WTC11 (cell line): ENCODE results near the gene MMP19. TPM values are rescaled to one million over a fixed set of nuclear protein-coding genes. Genes with fewer than 3 reads are reported as not detected.
A peak's percentile ranks its signal among the peaks of the same experiment; 100 is the strongest.

Experiments used
- ATAC-seq: fragments of 200-7000 bp; cut with Tn5 transposase; 2 replicates; pipeline ENCODE4 v1.10.0; 2021; ENCODE audit warnings: mild to moderate bottlenecking, moderate library complexity
- CTCF ChIA-PET: fragments of 300-600 bp; sonication (Branson Sonifier 250); formaldehyde crosslinking; loops from one replicate; lab custom pipeline; 2021; ENCODE audit warnings: antibody characterized with exemption; lab: Charles Lee
- POLR2A ChIA-PET: fragments of 350-600 bp; sonication (Branson Sonifier 250); formaldehyde crosslinking; loops from one replicate; lab custom pipeline; 2021; ENCODE audit warnings: antibody characterized with exemption; lab: Charles Lee
- DNase-seq: peaks from one replicate; pipeline ENCODE4 v3.0.0; 2021; ENCODE audit warnings: low spot score
- H3K27ac Mint-ChIP-seq: 2 replicates; pipeline ENCODE4 v1.8.0; 2021; ENCODE audit warnings: mixed read lengths
- H3K27me3 Mint-ChIP-seq: 2 replicates; pipeline ENCODE4 v1.8.0; 2021; ENCODE audit warnings: low read depth, mild to moderate bottlenecking, moderate library complexity, mixed read lengths
- H3K36me3 Mint-ChIP-seq: 2 replicates; pipeline ENCODE4 v1.8.0; 2021; ENCODE audit warnings: mixed read lengths
- H3K4me1 Mint-ChIP-seq: 2 replicates; pipeline ENCODE4 v1.8.0; 2022; ENCODE audit warnings: mixed read lengths
- H3K4me3 Mint-ChIP-seq: 2 replicates; pipeline ENCODE4 v1.8.0; 2021; ENCODE audit warnings: mild to moderate bottlenecking, moderate library complexity, mixed read lengths
- H3K9me3 Mint-ChIP-seq: 2 replicates; pipeline ENCODE4 v1.8.0; 2021; ENCODE audit warnings: mixed read lengths
- CREB1 ChIP-seq: sonication (generic); formaldehyde crosslinking; IDR thresholded peaks from 2 replicates; pipeline ENCODE4 v1.8.0; 2023; ENCODE audit warnings: mild to moderate bottlenecking, missing genetic modification reagents
- EMX1 ChIP-seq: fragments of 250-450 bp; sonication (Bioruptor Pico); IDR thresholded peaks from 2 replicates; pipeline ENCODE4 v1.8.0; 2021; ENCODE audit warnings: mild to moderate bottlenecking
- ETV6 ChIP-seq: sonication (generic); formaldehyde crosslinking; IDR thresholded peaks from 2 replicates; pipeline ENCODE4 v1.8.1; 2022; ENCODE audit warnings: mild to moderate bottlenecking, missing genetic modification reagents
- FOXK1 ChIP-seq: sonication (generic); formaldehyde crosslinking; IDR thresholded peaks from 2 replicates; pipeline ENCODE4 v1.8.0; 2022; ENCODE audit warnings: mild to moderate bottlenecking, moderate library complexity, missing genetic modification reagents
- FOXP1 ChIP-seq: sonication (generic); formaldehyde crosslinking; IDR thresholded peaks from 2 replicates; pipeline ENCODE4 v1.8.0; 2022; ENCODE audit warnings: missing genetic modification reagents, mild to moderate bottlenecking, moderate library complexity, borderline replicate concordance
- HMGA2 ChIP-seq: fragments of 250-450 bp; sonication (Bioruptor Pico); IDR thresholded peaks from 2 replicates; pipeline ENCODE4 v1.4.0; 2021; ENCODE audit warnings: mild to moderate bottlenecking, moderate library complexity
- MAX ChIP-seq: sonication (generic); formaldehyde crosslinking; IDR thresholded peaks from 2 replicates; pipeline ENCODE4 v1.8.0; 2022; ENCODE audit warnings: mild to moderate bottlenecking, missing genetic modification reagents
- MLX ChIP-seq: sonication (generic); formaldehyde crosslinking; IDR thresholded peaks from 2 replicates; pipeline ENCODE4 v1.8.1; 2023; ENCODE audit warnings: mild to moderate bottlenecking, missing genetic modification reagents, moderate library complexity
- MXD4 ChIP-seq: fragments of 250-450 bp; sonication (Bioruptor Pico); IDR thresholded peaks from 2 replicates; pipeline ENCODE4 v1.8.0; 2021; ENCODE audit warnings: mild to moderate bottlenecking, moderate library complexity, borderline replicate concordance
- NFATC4 ChIP-seq: fragments of 250-450 bp; sonication (Bioruptor Pico); IDR thresholded peaks from 2 replicates; pipeline ENCODE4 v1.9.0; 2021; ENCODE audit warnings: mild to moderate bottlenecking
- NFE2L1 ChIP-seq: sonication (generic); formaldehyde crosslinking; IDR thresholded peaks from 2 replicates; pipeline ENCODE4 v1.8.1; 2023; ENCODE audit warnings: missing genetic modification reagents
- NR1H2 ChIP-seq: sonication (generic); formaldehyde crosslinking; IDR thresholded peaks from 2 replicates; pipeline ENCODE4 v1.9.0; 2021; ENCODE audit warnings: mild to moderate bottlenecking, moderate library complexity, missing genetic modification reagents
- PRRX2 ChIP-seq: fragments of 250-450 bp; sonication (Bioruptor Pico); IDR thresholded peaks from 2 replicates; pipeline ENCODE4 v1.8.0; 2021; ENCODE audit warnings: mild to moderate bottlenecking
- SP1 ChIP-seq: sonication (generic); formaldehyde crosslinking; conservative IDR thresholded peaks from 2 replicates; pipeline ENCODE4 v1.8.1; 2022; ENCODE audit warnings: missing genetic modification reagents
- ZBTB21 ChIP-seq: sonication (generic); formaldehyde crosslinking; IDR thresholded peaks from 2 replicates; pipeline ENCODE4 v1.8.1; 2023; ENCODE audit warnings: mild to moderate bottlenecking, missing genetic modification reagents, borderline replicate concordance
- ZNF317 ChIP-seq: sonication (generic); formaldehyde crosslinking; IDR thresholded peaks from 2 replicates; pipeline ENCODE4 v1.8.1; 2023; ENCODE audit warnings: low read depth, mild to moderate bottlenecking, moderate library complexity, missing genetic modification reagents, borderline replicate concordance
- ZNF396 ChIP-seq: fragments of 250-450 bp; sonication (Bioruptor Pico); IDR thresholded peaks from 2 replicates; pipeline ENCODE4 v1.8.0; 2021; ENCODE audit warnings: mild to moderate bottlenecking, moderate library complexity, borderline replicate concordance
- ZNF416 ChIP-seq: fragments of 250-450 bp; sonication (Bioruptor Pico); IDR thresholded peaks from 2 replicates; pipeline ENCODE4 v1.9.0; 2021; ENCODE audit warnings: mild to moderate bottlenecking, inconsistent platforms
- ZNF423 ChIP-seq: fragments of 250-450 bp; sonication (Bioruptor Pico); IDR thresholded peaks from 2 replicates; pipeline ENCODE4 v2.1.2; 2022; ENCODE audit warnings: mild to moderate bottlenecking, moderate library complexity
- total RNA-seq: library from RNA; stranded (reverse); gene quantifications from 3 replicates; pipeline ENCODE4 v1.2.3, GENCODE V29; 2021
- TF ChIP-seq, protein P1 (sequence below): fragments of 200-600 bp; IDR thresholded peaks from 2 replicates; pipeline ENCODE4 v1.8.0; 2022; ENCODE audit warnings: antibody characterized with exemption
- TF ChIP-seq, protein P2 (sequence below): sonication (generic); formaldehyde crosslinking; IDR thresholded peaks from 2 replicates; pipeline ENCODE4 v1.8.1; 2022; ENCODE audit warnings: low read depth, mild to moderate bottlenecking, moderate library complexity, missing genetic modification reagents, borderline replicate concordance
- TF ChIP-seq, protein P3 (sequence below): sonication (generic); formaldehyde crosslinking; IDR thresholded peaks from 2 replicates; pipeline ENCODE4 v1.8.0; 2023; ENCODE audit warnings: missing genetic modification reagents
- TF ChIP-seq, protein P4 (sequence below): sonication (generic); formaldehyde crosslinking; conservative IDR thresholded peaks from 2 replicates; pipeline ENCODE4 v1.8.1; 2023; ENCODE audit warnings: mild to moderate bottlenecking, low read depth, missing genetic modification reagents, moderate library complexity
- TF ChIP-seq, protein P5 (sequence below): sonication (generic); formaldehyde crosslinking; IDR thresholded peaks from 2 replicates; pipeline ENCODE4 v1.8.1; 2022; ENCODE audit warnings: missing genetic modification reagents, borderline replicate concordance
- TF ChIP-seq, protein P6 (sequence below): sonication (generic); formaldehyde crosslinking; IDR thresholded peaks from 2 replicates; pipeline ENCODE4 v1.8.1; 2022; ENCODE audit warnings: mild to moderate bottlenecking, moderate library complexity, missing genetic modification reagents
- TF ChIP-seq, protein P7 (sequence below): sonication (generic); formaldehyde crosslinking; IDR thresholded peaks from 2 replicates; pipeline ENCODE4 v1.8.1; 2022; ENCODE audit warnings: mild to moderate bottlenecking, missing genetic modification reagents, moderate library complexity, borderline replicate concordance

The MMP19 gene
- total RNA-seq, 1 experiment from 2014 or later: 1.6 TPM

- Mint-ChIP-seq H3K4me1 (peaks cover 39% of the 10 kb centered on the region), H3K27ac (no peak within 1 kb of the TSS; the same call in 1 of the 2 replicates), H3K36me3 (peaks cover 30% of the 10 kb centered on the region), H3K9me3 (no peaks in the 10 kb centered on the region), H3K4me3 (no peak within 1 kb of the TSS; the same call in none of the 2 replicates), H3K27me3 (no peaks in the 10 kb centered on the region)
- peak; percentile 96 for DNase-seq
- ChIA-PET CTCF (interaction anchor here (0.6 to 7.0 kb wide), 27 partner anchors 10 to 309 kb away, joined by 3 to 97 read pairs (median 5); partner anchors contain the start of genes BLOC1S1, DNAJC14, GDF11 and PA2G4), POLR2A (interaction anchor here (0.6 to 3.5 kb wide), 22 partner anchors 9 to 876 kb away, joined by 3 to 64 read pairs (median 5); partner anchors contain the start of genes CD63, DNAJC14, GDF11 and PYM1)
- peak; percentile 96 for ATAC-seq
- TF ChIP-seq EMX1 (no peak), FOXP1 (CRISPR knock-in tag) (no peak), NFATC4 (CRISPR knock-in tag) (0 out of 2 replicates have a peak, but pooled peaks have one; percentile 52), ETV6 (CRISPR knock-in tag) (no peak), MXD4 (CRISPR knock-in tag) (no peak), NR1H2 (no peak), MAX (CRISPR knock-in tag) (no peak), MLX (CRISPR knock-in tag) (no peak), ZNF396 (CRISPR knock-in tag) (no peak), ZNF317 (CRISPR knock-in tag) (no peak), FOXK1 (CRISPR knock-in tag) (0 out of 2 replicates have a peak, but pooled peaks have one; percentile 34), ZBTB21 (CRISPR knock-in tag) (no peak), PRRX2 (CRISPR knock-in tag) (no peak), NFE2L1 (CRISPR knock-in tag) (no peak), CREB1 (no peak), HMGA2 (CRISPR knock-in tag) (no peak; the same call in 1 of the 2 replicates), SP1 (CRISPR knock-in tag) (peak; percentile 80), ZNF423 (CRISPR knock-in tag) (no peak), ZNF416 (CRISPR knock-in tag) (no peak)
- TF ChIP-seq, protein P1, sequence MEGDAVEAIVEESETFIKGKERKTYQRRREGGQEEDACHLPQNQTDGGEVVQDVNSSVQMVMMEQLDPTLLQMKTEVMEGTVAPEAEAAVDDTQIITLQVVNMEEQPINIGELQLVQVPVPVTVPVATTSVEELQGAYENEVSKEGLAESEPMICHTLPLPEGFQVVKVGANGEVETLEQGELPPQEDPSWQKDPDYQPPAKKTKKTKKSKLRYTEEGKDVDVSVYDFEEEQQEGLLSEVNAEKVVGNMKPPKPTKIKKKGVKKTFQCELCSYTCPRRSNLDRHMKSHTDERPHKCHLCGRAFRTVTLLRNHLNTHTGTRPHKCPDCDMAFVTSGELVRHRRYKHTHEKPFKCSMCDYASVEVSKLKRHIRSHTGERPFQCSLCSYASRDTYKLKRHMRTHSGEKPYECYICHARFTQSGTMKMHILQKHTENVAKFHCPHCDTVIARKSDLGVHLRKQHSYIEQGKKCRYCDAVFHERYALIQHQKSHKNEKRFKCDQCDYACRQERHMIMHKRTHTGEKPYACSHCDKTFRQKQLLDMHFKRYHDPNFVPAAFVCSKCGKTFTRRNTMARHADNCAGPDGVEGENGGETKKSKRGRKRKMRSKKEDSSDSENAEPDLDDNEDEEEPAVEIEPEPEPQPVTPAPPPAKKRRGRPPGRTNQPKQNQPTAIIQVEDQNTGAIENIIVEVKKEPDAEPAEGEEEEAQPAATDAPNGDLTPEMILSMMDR: no peak
- TF ChIP-seq, protein P2, sequence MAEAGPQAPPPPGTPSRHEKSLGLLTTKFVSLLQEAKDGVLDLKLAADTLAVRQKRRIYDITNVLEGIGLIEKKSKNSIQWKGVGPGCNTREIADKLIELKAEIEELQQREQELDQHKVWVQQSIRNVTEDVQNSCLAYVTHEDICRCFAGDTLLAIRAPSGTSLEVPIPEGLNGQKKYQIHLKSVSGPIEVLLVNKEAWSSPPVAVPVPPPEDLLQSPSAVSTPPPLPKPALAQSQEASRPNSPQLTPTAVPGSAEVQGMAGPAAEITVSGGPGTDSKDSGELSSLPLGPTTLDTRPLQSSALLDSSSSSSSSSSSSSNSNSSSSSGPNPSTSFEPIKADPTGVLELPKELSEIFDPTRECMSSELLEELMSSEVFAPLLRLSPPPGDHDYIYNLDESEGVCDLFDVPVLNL (CRISPR knock-in tag): peak; percentile 61; the same call in 1 of the 2 replicates
- TF ChIP-seq, protein P3, sequence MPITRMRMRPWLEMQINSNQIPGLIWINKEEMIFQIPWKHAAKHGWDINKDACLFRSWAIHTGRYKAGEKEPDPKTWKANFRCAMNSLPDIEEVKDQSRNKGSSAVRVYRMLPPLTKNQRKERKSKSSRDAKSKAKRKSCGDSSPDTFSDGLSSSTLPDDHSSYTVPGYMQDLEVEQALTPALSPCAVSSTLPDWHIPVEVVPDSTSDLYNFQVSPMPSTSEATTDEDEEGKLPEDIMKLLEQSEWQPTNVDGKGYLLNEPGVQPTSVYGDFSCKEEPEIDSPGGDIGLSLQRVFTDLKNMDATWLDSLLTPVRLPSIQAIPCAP (CRISPR knock-in tag): no peak
- TF ChIP-seq, protein P4, sequence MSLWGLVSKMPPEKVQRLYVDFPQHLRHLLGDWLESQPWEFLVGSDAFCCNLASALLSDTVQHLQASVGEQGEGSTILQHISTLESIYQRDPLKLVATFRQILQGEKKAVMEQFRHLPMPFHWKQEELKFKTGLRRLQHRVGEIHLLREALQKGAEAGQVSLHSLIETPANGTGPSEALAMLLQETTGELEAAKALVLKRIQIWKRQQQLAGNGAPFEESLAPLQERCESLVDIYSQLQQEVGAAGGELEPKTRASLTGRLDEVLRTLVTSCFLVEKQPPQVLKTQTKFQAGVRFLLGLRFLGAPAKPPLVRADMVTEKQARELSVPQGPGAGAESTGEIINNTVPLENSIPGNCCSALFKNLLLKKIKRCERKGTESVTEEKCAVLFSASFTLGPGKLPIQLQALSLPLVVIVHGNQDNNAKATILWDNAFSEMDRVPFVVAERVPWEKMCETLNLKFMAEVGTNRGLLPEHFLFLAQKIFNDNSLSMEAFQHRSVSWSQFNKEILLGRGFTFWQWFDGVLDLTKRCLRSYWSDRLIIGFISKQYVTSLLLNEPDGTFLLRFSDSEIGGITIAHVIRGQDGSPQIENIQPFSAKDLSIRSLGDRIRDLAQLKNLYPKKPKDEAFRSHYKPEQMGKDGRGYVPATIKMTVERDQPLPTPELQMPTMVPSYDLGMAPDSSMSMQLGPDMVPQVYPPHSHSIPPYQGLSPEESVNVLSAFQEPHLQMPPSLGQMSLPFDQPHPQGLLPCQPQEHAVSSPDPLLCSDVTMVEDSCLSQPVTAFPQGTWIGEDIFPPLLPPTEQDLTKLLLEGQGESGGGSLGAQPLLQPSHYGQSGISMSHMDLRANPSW: no peak
- TF ChIP-seq, protein P5, sequence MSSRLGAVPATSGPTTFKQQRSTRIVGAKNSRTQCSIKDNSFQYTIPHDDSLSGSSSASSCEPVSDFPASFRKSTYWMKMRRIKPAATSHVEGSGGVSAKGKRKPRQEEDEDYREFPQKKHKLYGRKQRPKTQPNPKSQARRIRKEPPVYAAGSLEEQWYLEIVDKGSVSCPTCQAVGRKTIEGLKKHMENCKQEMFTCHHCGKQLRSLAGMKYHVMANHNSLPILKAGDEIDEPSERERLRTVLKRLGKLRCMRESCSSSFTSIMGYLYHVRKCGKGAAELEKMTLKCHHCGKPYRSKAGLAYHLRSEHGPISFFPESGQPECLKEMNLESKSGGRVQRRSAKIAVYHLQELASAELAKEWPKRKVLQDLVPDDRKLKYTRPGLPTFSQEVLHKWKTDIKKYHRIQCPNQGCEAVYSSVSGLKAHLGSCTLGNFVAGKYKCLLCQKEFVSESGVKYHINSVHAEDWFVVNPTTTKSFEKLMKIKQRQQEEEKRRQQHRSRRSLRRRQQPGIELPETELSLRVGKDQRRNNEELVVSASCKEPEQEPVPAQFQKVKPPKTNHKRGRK (CRISPR knock-in tag): no peak
- TF ChIP-seq, protein P6, sequence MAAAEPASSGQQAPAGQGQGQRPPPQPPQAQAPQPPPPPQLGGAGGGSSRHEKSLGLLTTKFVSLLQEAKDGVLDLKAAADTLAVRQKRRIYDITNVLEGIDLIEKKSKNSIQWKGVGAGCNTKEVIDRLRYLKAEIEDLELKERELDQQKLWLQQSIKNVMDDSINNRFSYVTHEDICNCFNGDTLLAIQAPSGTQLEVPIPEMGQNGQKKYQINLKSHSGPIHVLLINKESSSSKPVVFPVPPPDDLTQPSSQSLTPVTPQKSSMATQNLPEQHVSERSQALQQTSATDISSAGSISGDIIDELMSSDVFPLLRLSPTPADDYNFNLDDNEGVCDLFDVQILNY: peak; percentile 32; the same call in 1 of the 2 replicates
- TF ChIP-seq, protein P7, sequence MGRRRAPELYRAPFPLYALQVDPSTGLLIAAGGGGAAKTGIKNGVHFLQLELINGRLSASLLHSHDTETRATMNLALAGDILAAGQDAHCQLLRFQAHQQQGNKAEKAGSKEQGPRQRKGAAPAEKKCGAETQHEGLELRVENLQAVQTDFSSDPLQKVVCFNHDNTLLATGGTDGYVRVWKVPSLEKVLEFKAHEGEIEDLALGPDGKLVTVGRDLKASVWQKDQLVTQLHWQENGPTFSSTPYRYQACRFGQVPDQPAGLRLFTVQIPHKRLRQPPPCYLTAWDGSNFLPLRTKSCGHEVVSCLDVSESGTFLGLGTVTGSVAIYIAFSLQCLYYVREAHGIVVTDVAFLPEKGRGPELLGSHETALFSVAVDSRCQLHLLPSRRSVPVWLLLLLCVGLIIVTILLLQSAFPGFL (CRISPR knock-in tag): no peak
Observed at GRCh38 chr12:55817345-55818139, 25.2 kb downstream of the MMP19 start, which contains the start of the genes ORMDL2 and SARNP. Gene ORMDL2, plus strand, starts transcription at chr12:55818041. Its CDS starts 959 bp downstream, at chr12:55819000. Gene SARNP, minus strand, starts transcription at chr12:55817724. Its CDS starts 23 bp downstream, at chr12:55817701.
